Progenitor cell of endocrine pancreas (in vitro differentiated cells): Measurements from ENCODE around the gene VNN1. TPM values are rescaled to one million over a fixed set of nuclear protein-coding genes. Genes with fewer than 3 reads are reported as not detected.
"Not testable (repeated sequence)": the region's sequence is repeated elsewhere in the genome, so short reads cannot be mapped to it uniquely, and the experiment has no call there.

Experiments
- DNase-seq: peaks from one replicate; pipeline ENCODE4 v3.0.0; 2021; ENCODE audit warnings: low spot score; ENCODE audit not compliant: unreplicated experiment
- H3K27ac Mint-ChIP-seq: 2 replicates; pipeline ENCODE4 v1.8.0; 2021; ENCODE audit warnings: mild to moderate bottlenecking, moderate library complexity, mixed read lengths
- H3K27me3 Mint-ChIP-seq: 2 replicates; pipeline ENCODE4 v1.8.0; 2021; ENCODE audit warnings: mixed read lengths
- H3K36me3 Mint-ChIP-seq: 2 replicates; pipeline ENCODE4 v1.8.0; 2022; ENCODE audit warnings: mixed read lengths; ENCODE audit not compliant: insufficient read depth
- H3K4me1 Mint-ChIP-seq: 2 replicates; pipeline ENCODE4 v1.8.0; 2021; ENCODE audit warnings: low read depth, mixed read lengths
- H3K4me3 Mint-ChIP-seq: 2 replicates; pipeline ENCODE4 v1.8.0; 2021; ENCODE audit warnings: low read depth, mild to moderate bottlenecking, moderate library complexity, mixed read lengths
- H3K9me3 Mint-ChIP-seq: 2 replicates; pipeline ENCODE4 v1.8.0; 2021; ENCODE audit warnings: low read depth, mixed read lengths
- CTCF ChIP-seq: fragments of 200-600 bp; sonication (generic); IDR thresholded peaks from one replicate; pipeline ENCODE4 v1.5.0; 2021; ENCODE audit warnings: antibody characterized with exemption, mild to moderate bottlenecking; ENCODE audit not compliant: unreplicated experiment
- total RNA-seq: library from RNA; stranded (reverse); gene quantifications from 2 replicates; pipeline ENCODE4 v1.2.1, GENCODE V29; 2021

Gene VNN1
- total RNA-seq, 1 donor from 2014 or later = not detected

DNA sequence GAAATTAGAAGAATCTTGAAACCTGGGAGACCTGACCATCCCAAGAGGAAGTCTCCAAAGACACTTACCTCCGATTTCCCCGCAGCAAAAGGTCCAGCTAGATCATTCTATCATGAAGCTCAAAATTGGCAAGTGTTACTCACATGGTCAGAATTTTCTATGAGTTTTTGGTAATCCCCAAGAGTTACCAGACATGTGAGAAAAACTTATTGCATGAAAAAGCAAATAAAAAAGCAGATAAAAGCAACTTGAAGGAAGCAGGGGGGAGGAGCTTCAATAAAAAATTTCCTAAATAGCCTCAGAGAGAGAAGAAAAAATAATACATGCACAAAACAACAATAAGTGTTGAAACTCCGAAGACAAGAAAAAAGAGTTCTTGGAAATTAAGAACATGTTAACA lies 27.3 kb downstream of the VNN1 start:
- Mint-ChIP-seq H3K36me3 (no peaks in the 10 kb centered on the region), H3K4me3 (no peak overlapping the region), H3K4me1 (peaks cover 4% of the 10 kb centered on the region), H3K27me3 (no peaks in the 10 kb centered on the region), H3K9me3 (no peaks in the 10 kb centered on the region), H3K27ac (no peak overlapping the region)
- TF ChIP-seq CTCF = no peak
- no peak for DNase-seq

- Mint-ChIP-seq H3K27me3 (no peaks in the 10 kb centered on the region), H3K27ac (no peak overlapping the region), H3K4me1 (peaks cover 4% of the 10 kb centered on the region), H3K9me3 (no peaks in the 10 kb centered on the region), H3K4me3 (no peak overlapping the region), H3K36me3 (no peaks in the 10 kb centered on the region)
- TF ChIP-seq CTCF = no peak
- no peak for DNase-seq
Measured at GRCh38 chr6:132685009-132685408, 28.8 kb downstream of the VNN1 start.

DNA sequence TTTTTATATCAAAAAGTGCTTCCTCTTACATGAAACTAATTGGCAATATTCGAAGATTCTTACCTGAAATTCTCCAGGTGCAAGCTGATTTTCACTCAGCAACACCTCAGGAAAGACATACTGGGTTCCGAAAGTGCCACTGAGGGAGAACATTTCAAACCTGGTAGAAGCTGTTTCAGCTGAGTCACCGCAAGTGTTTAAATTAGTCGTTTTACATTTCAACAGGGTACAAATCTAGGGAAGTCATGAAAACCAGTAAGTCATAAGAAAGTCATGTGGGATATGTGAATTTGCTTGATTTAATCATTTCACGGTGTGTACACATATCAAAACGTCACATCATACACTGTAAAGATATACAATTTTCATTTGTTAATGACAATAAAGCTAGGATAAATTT lies 29.6 kb downstream of the VNN1 start:
- no peaks in the 10 kb centered on the region for H3K9me3 Mint-ChIP-seq
- no peak for DNase-seq
- no peaks in the 10 kb centered on the region for H3K27me3 Mint-ChIP-seq
- H3K27ac Mint-ChIP-seq = no peak overlapping the region
- H3K4me1 Mint-ChIP-seq = peaks cover 4% of the 10 kb centered on the region
- no peak overlapping the region for H3K4me3 Mint-ChIP-seq
- no peaks in the 10 kb centered on the region for H3K36me3 Mint-ChIP-seq
- TF ChIP-seq CTCF = no peak

DNA sequence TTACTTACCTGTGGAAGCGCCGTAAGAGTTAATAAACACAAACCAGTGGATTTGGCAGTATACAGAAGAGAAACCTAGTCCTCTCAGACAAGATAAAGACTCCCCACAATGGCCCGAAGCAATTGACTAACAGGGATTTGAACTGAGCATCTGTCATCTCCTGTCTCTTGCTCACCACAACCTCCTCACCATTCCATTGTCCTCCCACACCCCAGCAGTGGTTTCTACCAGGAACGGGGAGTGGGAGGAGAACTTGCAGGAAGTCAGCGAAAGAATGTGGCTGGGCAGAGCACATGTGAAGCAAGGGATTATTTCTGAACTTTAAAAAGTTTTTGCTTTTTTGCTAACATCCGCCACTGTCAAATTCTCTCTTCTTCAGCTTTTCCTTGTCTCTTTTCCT lies 30.3 kb downstream of the VNN1 start:
- Mint-ChIP-seq H3K27me3 (no peaks in the 10 kb centered on the region), H3K36me3 (no peaks in the 10 kb centered on the region), H3K27ac (no peak overlapping the region), H3K4me3 (no peak overlapping the region), H3K9me3 (no peaks in the 10 kb centered on the region), H3K4me1 (peaks cover 4% of the 10 kb centered on the region)
- no peak for TF ChIP-seq CTCF
- no peak for DNase-seq

DNA sequence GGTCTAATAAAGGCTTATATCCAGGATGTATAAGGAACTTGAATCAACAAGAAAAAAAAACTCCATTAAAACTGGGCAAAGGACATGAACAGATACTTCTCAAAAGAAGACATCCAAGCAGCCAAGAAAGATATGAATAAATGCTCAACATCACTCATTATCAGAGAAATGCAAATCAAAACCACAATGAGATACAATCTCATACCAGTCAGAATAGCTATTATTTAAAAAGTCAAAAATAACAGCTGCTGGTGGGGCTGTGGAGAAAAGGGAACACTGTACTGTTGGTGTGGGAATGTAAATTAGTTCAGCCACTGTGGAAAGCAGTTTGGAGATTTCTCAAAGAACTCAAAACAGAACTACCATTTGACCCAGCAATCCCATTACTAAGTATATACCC lies 34.8 kb downstream of the VNN1 start:
- H3K9me3 Mint-ChIP-seq, H3K27ac Mint-ChIP-seq, H3K4me3 Mint-ChIP-seq, DNase-seq, H3K4me1 Mint-ChIP-seq, H3K27me3 Mint-ChIP-seq, H3K36me3 Mint-ChIP-seq: not testable (repeated sequence)

DNA sequence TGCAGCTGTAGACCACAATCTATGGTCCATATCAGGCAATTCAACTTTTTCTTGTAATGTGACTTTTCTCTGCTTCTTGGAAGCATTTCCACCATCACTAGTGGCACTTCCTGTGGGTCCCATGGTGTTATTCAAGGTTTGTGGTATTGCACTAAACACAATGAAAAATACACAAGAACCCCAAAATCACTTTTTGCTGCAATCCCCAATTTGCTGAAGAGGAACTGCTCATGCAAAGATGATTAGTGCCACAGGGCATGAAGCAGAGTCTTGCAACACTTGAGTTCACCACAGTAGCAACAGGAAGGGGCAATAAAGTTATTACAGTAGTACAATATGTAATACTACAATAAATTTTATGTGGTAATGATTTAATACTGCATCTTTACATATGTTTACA lies 38.1 kb downstream of the VNN1 start:
- Mint-ChIP-seq H3K27ac (no peak overlapping the region), H3K4me3 (no peak overlapping the region), H3K4me1 (peaks cover 12% of the 10 kb centered on the region), H3K36me3 (no peaks in the 10 kb centered on the region), H3K9me3 (peaks cover 2% of the 10 kb centered on the region), H3K27me3 (no peaks in the 10 kb centered on the region)
- DNase-seq = no peak
- no peak for TF ChIP-seq CTCF
